ENCODE measurements around the gene PKD1L1.

The PKD1L1 gene

GRCh38 chr7:47782022-47782421, 166.2 kb downstream of the PKD1L1 start:
- H3K27me3 ChIP-seq (ENCODE audit: insufficient read depth, poor library complexity, severe bottlenecking) = no peaks in the 10 kb centered on the region
- H3K9me3 ChIP-seq (ENCODE audit: severe bottlenecking) = no peaks in the 10 kb centered on the region
- DNase-seq (ENCODE audit: low spot score) (no peak), ATAC-seq (ENCODE audit: low read depth) (no peak)
- TF ChIP-seq CTCF (IDR thresholded peaks at IDR 0.05; ENCODE audit: poor library complexity, severe bottlenecking) = no peak
- peak overlapping the region; percentile 100 for H3K27ac ChIP-seq (ENCODE audit: poor library complexity, severe bottlenecking)
- H3K36me3 ChIP-seq (ENCODE audit: low read depth) = no peaks in the 10 kb centered on the region
- no peak overlapping the region for H3K4me3 ChIP-seq (ENCODE audit: severe bottlenecking)
- peaks cover 44% of the 10 kb centered on the region for H3K4me1 ChIP-seq (ENCODE audit: insufficient read depth, poor library complexity, severe bottlenecking)

GRCh38 chr7:47780555-47780954, 167.7 kb downstream of the PKD1L1 start:
- H3K27ac ChIP-seq (ENCODE audit: poor library complexity, severe bottlenecking) = no peak overlapping the region
- H3K36me3 ChIP-seq (ENCODE audit: low read depth) = no peaks in the 10 kb centered on the region
- DNase-seq (ENCODE audit: low spot score) (no peak), ATAC-seq (ENCODE audit: low read depth) (no peak)
- H3K9me3 ChIP-seq (ENCODE audit: severe bottlenecking) = no peaks in the 10 kb centered on the region
- H3K27me3 ChIP-seq (ENCODE audit: insufficient read depth, poor library complexity, severe bottlenecking) = no peaks in the 10 kb centered on the region
- H3K4me1 ChIP-seq (ENCODE audit: insufficient read depth, poor library complexity, severe bottlenecking) = peaks cover 40% of the 10 kb centered on the region
- no peak for TF ChIP-seq CTCF (IDR thresholded peaks at IDR 0.05; ENCODE audit: poor library complexity, severe bottlenecking)
- H3K4me3 ChIP-seq (ENCODE audit: severe bottlenecking) = no peak overlapping the region

GRCh38 chr7:47779341-47779771, 168.9 kb downstream of the PKD1L1 start:
- no peak for ATAC-seq (ENCODE audit: low read depth)
- TF ChIP-seq CTCF (IDR thresholded peaks at IDR 0.05; ENCODE audit: poor library complexity, severe bottlenecking) = no peak
- peak overlapping the region; percentile 42 for H3K27ac ChIP-seq (ENCODE audit: poor library complexity, severe bottlenecking)
- H3K9me3 ChIP-seq (ENCODE audit: severe bottlenecking) = no peaks in the 10 kb centered on the region
- no peak for DNase-seq (ENCODE audit: low spot score)
- no peak overlapping the region for H3K4me3 ChIP-seq (ENCODE audit: severe bottlenecking)
- H3K36me3 ChIP-seq (ENCODE audit: low read depth) = no peaks in the 10 kb centered on the region
- H3K4me1 ChIP-seq (ENCODE audit: insufficient read depth, poor library complexity, severe bottlenecking) = peaks cover 28% of the 10 kb centered on the region
- H3K27me3 ChIP-seq (ENCODE audit: insufficient read depth, poor library complexity, severe bottlenecking) = no peaks in the 10 kb centered on the region

GRCh38 chr7:47778153-47778661, 170.1 kb downstream of the PKD1L1 start:
- TF ChIP-seq CTCF (IDR thresholded peaks at IDR 0.05; ENCODE audit: poor library complexity, severe bottlenecking) = no peak
- Histone ChIP-seq H3K9me3 (ENCODE audit: severe bottlenecking) (no peaks in the 10 kb centered on the region), H3K36me3 (ENCODE audit: low read depth) (no peaks in the 10 kb centered on the region), H3K27ac (ENCODE audit: poor library complexity, severe bottlenecking) (peak overlapping the region; percentile 42), H3K4me3 (ENCODE audit: severe bottlenecking) (no peak overlapping the region), H3K27me3 (ENCODE audit: insufficient read depth, poor library complexity, severe bottlenecking) (no peaks in the 10 kb centered on the region), H3K4me1 (ENCODE audit: insufficient read depth, poor library complexity, severe bottlenecking) (peaks cover 17% of the 10 kb centered on the region)
- DNase-seq (ENCODE audit: low spot score) (no peak), ATAC-seq (ENCODE audit: low read depth) (peak; percentile 74)

- Histone ChIP-seq H3K27me3 (ENCODE audit: insufficient read depth, poor library complexity, severe bottlenecking) (no peaks in the 10 kb centered on the region), H3K36me3 (ENCODE audit: low read depth) (no peaks in the 10 kb centered on the region), H3K4me1 (ENCODE audit: insufficient read depth, poor library complexity, severe bottlenecking) (peaks cover 12% of the 10 kb centered on the region), H3K4me3 (ENCODE audit: severe bottlenecking) (no peak overlapping the region), H3K9me3 (ENCODE audit: severe bottlenecking) (no peaks in the 10 kb centered on the region), H3K27ac (ENCODE audit: poor library complexity, severe bottlenecking) (peak overlapping the region; percentile 42)
- no peak for DNase-seq (ENCODE audit: low spot score)
- TF ChIP-seq CTCF (IDR thresholded peaks at IDR 0.05; ENCODE audit: poor library complexity, severe bottlenecking) = no peak
- no peak for ATAC-seq (ENCODE audit: low read depth)
Observed at GRCh38 chr7:47777531-47778152, 170.6 kb downstream of the PKD1L1 start.
